ENCODE measurements around the gene TNFRSF8. TPM values are rescaled to one million over a fixed set of nuclear protein-coding genes. Genes with fewer than 3 reads are reported as not detected.

TNFRSF8 gene
- total RNA-seq, 5 donors from 2014 or later (not counting 1 experiment from before 2014, with no cell fraction given), result 0.20 to 0.53 (median 0.33) TPM; not detected in 1

DNA sequence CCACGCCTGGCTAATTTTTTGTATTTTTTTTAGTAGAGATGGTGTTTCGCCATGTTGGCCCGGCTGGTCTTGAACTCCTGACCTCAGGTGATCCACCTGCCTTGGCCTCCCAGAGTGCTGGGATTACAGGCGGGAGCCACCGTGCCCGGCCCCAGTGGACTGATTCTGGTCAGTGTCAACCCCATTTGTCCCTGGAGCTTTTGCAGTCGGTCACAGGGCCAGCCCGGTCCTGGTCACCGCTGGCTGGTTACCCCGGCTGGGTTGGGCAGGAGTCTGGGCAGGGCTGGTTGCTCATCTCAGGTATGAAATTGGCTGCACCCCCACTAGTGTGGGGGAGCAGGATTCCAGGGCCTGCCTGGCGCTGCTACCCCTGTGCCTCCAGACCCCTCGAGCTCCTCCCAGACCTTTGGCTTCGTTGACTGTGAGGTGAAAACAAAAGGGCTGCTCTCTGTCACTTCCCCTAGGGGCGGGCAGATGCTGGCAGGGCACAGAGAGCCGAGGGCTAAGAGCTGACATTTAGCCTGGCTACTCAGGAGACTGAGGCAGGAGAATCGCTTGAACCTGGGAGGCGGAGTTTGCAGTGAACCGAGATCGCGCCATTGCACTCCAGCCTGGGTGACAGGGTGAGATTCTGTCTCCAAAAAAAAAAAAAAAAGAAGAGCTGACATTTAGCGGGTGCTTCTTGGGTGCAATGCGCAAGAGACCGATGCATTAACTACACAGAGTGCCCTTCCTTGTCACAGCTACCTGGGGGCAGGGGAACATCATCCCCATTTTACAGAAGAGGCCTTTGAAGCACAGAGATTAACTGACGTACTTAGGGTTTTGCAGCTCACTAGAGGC is 114.3 kb downstream of the TNFRSF8 start:
- H3K4me3 Mint-ChIP-seq, result peak overlapping the region; percentile 76 to 92 (median 78)
- 43% methylated on average over 14 of the region's 24 CpGs for WGBS (ENCODE audit: insufficient coverage)
- H3K4me1 ChIP-seq (ENCODE audit: control insufficient read depth in 1 of 2, extremely low read depth in 1 of 2, insufficient read depth in 2 of 2, low read length in 2 of 2), result peaks cover 54 to 100% of the 10 kb centered on the region in 2 experiments
- DNase-seq (peak in 5 of 35 experiments; percentile 27 to 55 (median 35)), ATAC-seq (replicated peaks in 1 of 4) (no peak)
- H3K27me3 ChIP-seq (replicated peaks in 1 of 2; ENCODE audit: control insufficient read depth in 2 of 2, extremely low read depth in 1 of 2, insufficient read depth in 2 of 2, low read length in 1 of 2), result no peaks in the 10 kb centered on the region
- peak overlapping the region; percentile 95 for H3K27ac ChIP-seq (ENCODE audit: low read length)
- CTCF ChIA-PET, result interaction anchor here (0.7 to 3.2 kb wide), 8 partner anchors 9 to 53 kb away, joined by 3 to 37 read pairs (median 9); no protein-coding TSS in a partner anchor
- H3K36me3 Mint-ChIP-seq, result peaks cover 5% of the 10 kb centered on the region
- H3K9me3 ChIP-seq, result no peaks in the 10 kb centered on the region
- H3K27ac Mint-ChIP-seq, result peak overlapping the region; percentile 90 to 95
- peak overlapping the region; percentile 37 to 51 for H3K4me3 ChIP-seq (ENCODE audit: control insufficient read depth in 1 of 2, extremely low read depth in 1 of 2, low read length in 1 of 2)
- H3K27me3 Mint-ChIP-seq, result no peaks in the 10 kb centered on the region
- peaks cover 89 to 97% (median 96%) of the 10 kb centered on the region in 3 donors for H3K4me1 Mint-ChIP-seq
- POLR2A ChIA-PET, result interaction anchor here (0.6 to 1.8 kb wide), 17 partner anchors 8 to 893 kb away, joined by 3 to 10 read pairs (median 4); partner anchors contain the start of gene TNFRSF1B (in 1 of the 2)
- peaks cover 0 to 31% of the 10 kb centered on the region in 2 donors for H3K36me3 ChIP-seq (ENCODE audit: control insufficient read depth in 2 of 2, extremely low read depth in 1 of 2, insufficient read depth in 1 of 2, low read length in 1 of 2)
- H3K9me3 Mint-ChIP-seq, result no peaks in the 10 kb centered on the region

DNA sequence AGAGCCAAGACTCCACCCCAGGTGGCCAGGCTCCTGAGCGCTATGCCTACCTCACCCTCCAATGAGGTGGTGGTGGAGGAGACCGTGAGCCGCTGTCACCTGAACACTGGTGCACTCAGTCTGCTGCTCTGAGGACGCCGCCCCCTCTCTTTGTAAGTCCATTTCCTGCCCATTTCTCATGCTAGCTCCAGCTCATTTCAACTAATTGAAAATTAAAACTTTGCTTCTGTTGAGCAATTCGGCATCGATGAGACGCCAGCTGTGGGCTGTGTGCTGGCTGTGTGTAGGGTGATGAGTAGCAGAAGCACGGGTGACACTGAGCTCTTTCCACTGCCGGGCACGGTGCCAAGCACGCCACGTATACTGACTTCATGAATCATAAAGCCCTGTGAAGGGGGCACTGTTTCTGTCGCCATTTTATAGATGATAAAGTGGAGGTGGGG is 114.9 kb downstream of the TNFRSF8 start:
- H3K27ac ChIP-seq (ENCODE audit: low read length), result peak overlapping the region; percentile 95
- peak; percentile 68 to 78 (median 72) for ATAC-seq (replicated peaks in 1 of 4)
- Mint-ChIP-seq H3K9me3 (no peaks in the 10 kb centered on the region), H3K36me3 (peaks cover 9% of the 10 kb centered on the region), H3K4me3 (peak overlapping the region; percentile 76 to 92 (median 78)), H3K4me1 (peaks cover 89 to 97% (median 96%) of the 10 kb centered on the region in 3 donors), H3K27me3 (no peaks in the 10 kb centered on the region), H3K27ac (peak overlapping the region; percentile 90 to 95)
- H3K4me3 ChIP-seq (ENCODE audit: control insufficient read depth in 1 of 2, extremely low read depth in 1 of 2, low read length in 1 of 2), result peak overlapping the region; percentile 37 to 51
- no peaks in the 10 kb centered on the region for H3K27me3 ChIP-seq (replicated peaks in 1 of 2; ENCODE audit: control insufficient read depth in 2 of 2, extremely low read depth in 1 of 2, insufficient read depth in 2 of 2, low read length in 1 of 2)
- DNase-seq, result peak; percentile 77 to 97 (median 88)
- H3K9me3 ChIP-seq, result no peaks in the 10 kb centered on the region
- peaks cover 0 to 31% of the 10 kb centered on the region in 2 donors for H3K36me3 ChIP-seq (ENCODE audit: control insufficient read depth in 2 of 2, extremely low read depth in 1 of 2, insufficient read depth in 1 of 2, low read length in 1 of 2)
- ChIA-PET POLR2A (interaction anchor here (0.5 to 1.8 kb wide), 20 partner anchors 9 to 270 kb away, joined by 3 to 10 read pairs (median 3); partner anchors contain the start of gene TNFRSF1B (in 1 of the 2)), CTCF (interaction anchor here in 1 of 2 donors (1.1 to 3.2 kb wide), 8 partner anchors 9 to 53 kb away, joined by 5 to 37 read pairs (median 9); no protein-coding TSS in a partner anchor)
- WGBS (ENCODE audit: insufficient coverage), result 1% methylated on average over 9 of the region's 14 CpGs
- H3K4me1 ChIP-seq (ENCODE audit: control insufficient read depth in 1 of 2, extremely low read depth in 1 of 2, insufficient read depth in 2 of 2, low read length in 2 of 2), result peaks cover 48 to 100% of the 10 kb centered on the region in 2 experiments

DNA sequence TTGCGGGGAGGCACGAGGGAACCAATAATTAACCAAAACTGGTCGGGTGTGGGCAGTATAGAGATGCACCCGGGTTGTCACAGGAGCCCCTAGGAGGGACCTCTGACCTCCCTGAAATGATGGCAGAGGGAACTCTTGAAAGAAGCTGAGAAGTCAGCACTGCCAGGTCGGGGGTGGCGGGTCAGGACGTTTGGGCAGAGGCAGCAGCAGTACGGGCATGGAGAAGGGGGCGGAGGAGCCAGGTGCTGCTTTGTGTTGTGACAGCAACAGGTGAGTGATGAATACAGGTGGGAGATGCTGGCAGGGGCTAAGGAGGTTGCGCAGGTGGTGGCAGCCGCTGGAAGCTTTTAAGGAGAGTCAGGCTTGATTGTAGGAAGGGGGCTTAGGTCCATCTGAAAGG is 115.4 kb downstream of the TNFRSF8 start:
- H3K4me3 Mint-ChIP-seq, result peak overlapping the region; percentile 76 to 92 (median 78)
- ATAC-seq (replicated peaks in 1 of 4), result peak in 3 of 4 experiments; percentile 2 to 10 (median 5)
- Histone ChIP-seq H3K4me3 (ENCODE audit: control insufficient read depth in 1 of 2, extremely low read depth in 1 of 2, low read length in 1 of 2) (peak overlapping the region; percentile 37 to 48), H3K4me1 (ENCODE audit: control insufficient read depth in 1 of 2, extremely low read depth in 1 of 2, insufficient read depth in 2 of 2, low read length in 2 of 2) (peaks cover 44 to 97% of the 10 kb centered on the region in 2 experiments), H3K9me3 (no peaks in the 10 kb centered on the region), H3K36me3 (ENCODE audit: control insufficient read depth in 2 of 2, extremely low read depth in 1 of 2, insufficient read depth in 1 of 2, low read length in 1 of 2) (peaks cover 0 to 31% of the 10 kb centered on the region in 2 donors), H3K27ac (ENCODE audit: low read length) (peak overlapping the region; percentile 95), H3K27me3 (replicated peaks in 1 of 2; ENCODE audit: control insufficient read depth in 2 of 2, extremely low read depth in 1 of 2, insufficient read depth in 2 of 2, low read length in 1 of 2) (no peaks in the 10 kb centered on the region)
- H3K27ac Mint-ChIP-seq, result peak overlapping the region; percentile 90 to 95
- H3K4me1 Mint-ChIP-seq, result peaks cover 89 to 96% (median 96%) of the 10 kb centered on the region in 3 donors
- peaks cover 9% of the 10 kb centered on the region for H3K36me3 Mint-ChIP-seq
- H3K27me3 Mint-ChIP-seq, result no peaks in the 10 kb centered on the region
- CTCF ChIA-PET, result interaction anchor here (0.8 to 3.2 kb wide), 7 partner anchors 10 to 54 kb away, joined by 3 to 37 read pairs (median 6); no protein-coding TSS in a partner anchor
- DNase-seq, result peak in 1 of 35 experiments; percentile 38
- POLR2A ChIA-PET, result interaction anchor here (0.5 to 1.8 kb wide), 12 partner anchors 9 to 54 kb away, joined by 3 to 10 read pairs (median 3); no protein-coding TSS in a partner anchor
- H3K9me3 Mint-ChIP-seq, result no peaks in the 10 kb centered on the region
- 28% methylated on average over 11 of the region's 11 CpGs for WGBS (ENCODE audit: insufficient coverage)

DNA sequence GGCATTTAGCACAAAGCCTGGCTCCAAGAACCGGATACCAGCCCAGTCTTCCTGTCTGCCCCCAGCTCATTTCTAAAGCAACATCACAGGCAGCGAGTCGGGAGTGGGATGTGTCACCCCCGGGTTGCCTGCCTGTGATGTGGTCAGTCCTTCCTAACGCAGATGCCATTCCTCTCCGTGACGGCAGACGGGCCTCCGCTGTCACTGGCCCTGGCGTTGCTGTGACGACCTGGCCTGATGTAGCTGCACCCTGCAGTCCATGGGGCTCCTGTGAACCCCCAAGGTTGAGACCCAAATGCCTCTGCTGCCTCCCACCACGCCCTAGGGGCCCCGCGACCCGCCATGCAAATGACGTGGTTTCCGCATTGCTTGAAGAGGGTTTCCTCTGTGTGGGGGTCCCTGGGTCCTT is 116.0 kb downstream of the TNFRSF8 start:
- H3K4me3 ChIP-seq (ENCODE audit: control insufficient read depth in 1 of 2, extremely low read depth in 1 of 2, low read length in 1 of 2), result peak overlapping the region; percentile 37 to 48
- Mint-ChIP-seq H3K9me3 (no peaks in the 10 kb centered on the region), H3K27me3 (no peaks in the 10 kb centered on the region), H3K4me1 (peaks cover 89 to 96% (median 95%) of the 10 kb centered on the region in 3 donors), H3K4me3 (peak overlapping the region; percentile 76 to 92 (median 78)), H3K36me3 (peaks cover 9% of the 10 kb centered on the region), H3K27ac (peak overlapping the region; percentile 90 to 95)
- POLR2A ChIA-PET, result interaction anchor here (0.6 to 1.8 kb wide), 8 partner anchors 10 to 54 kb away, joined by 3 to 5 read pairs (median 3); no protein-coding TSS in a partner anchor
- CTCF ChIA-PET, result interaction anchor here (0.8 to 3.2 kb wide), 8 partner anchors 10 to 55 kb away, joined by 3 to 37 read pairs (median 6); no protein-coding TSS in a partner anchor
- no peaks in the 10 kb centered on the region for H3K9me3 ChIP-seq
- peaks cover 40 to 94% of the 10 kb centered on the region in 2 experiments for H3K4me1 ChIP-seq (ENCODE audit: control insufficient read depth in 1 of 2, extremely low read depth in 1 of 2, insufficient read depth in 2 of 2, low read length in 2 of 2)
- H3K27ac ChIP-seq (ENCODE audit: low read length), result peak overlapping the region; percentile 95
- H3K36me3 ChIP-seq (ENCODE audit: control insufficient read depth in 2 of 2, extremely low read depth in 1 of 2, insufficient read depth in 1 of 2, low read length in 1 of 2), result peaks cover 0 to 31% of the 10 kb centered on the region in 2 donors
- under 1% methylated on average over 11 of the region's 17 CpGs for WGBS (ENCODE audit: insufficient coverage)
- DNase-seq, result peak; percentile 35 to 90 (median 79)
- H3K27me3 ChIP-seq (replicated peaks in 1 of 2; ENCODE audit: control insufficient read depth in 2 of 2, extremely low read depth in 1 of 2, insufficient read depth in 2 of 2, low read length in 1 of 2), result no peaks in the 10 kb centered on the region
- peak; percentile 59 to 67 (median 62) for ATAC-seq (replicated peaks in 1 of 4)

DNA sequence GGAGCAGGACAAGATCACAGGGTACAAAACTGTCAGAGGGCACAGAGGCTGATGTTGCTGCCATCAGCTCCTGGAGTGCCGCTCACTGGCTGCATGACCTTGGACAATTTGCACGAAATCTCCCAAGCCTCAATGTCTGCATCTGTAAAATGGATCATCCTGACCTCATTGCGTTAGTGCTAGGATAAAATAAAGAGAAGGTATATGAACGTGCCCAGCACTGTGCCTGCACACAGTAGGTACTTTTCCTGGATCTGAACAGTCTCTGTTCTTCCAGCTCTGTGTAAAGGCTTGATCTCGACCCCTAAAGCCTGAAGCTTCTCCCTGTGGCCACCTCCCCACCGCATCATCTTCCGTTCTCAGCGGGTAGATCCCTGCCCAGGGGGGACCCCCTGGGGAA is 116.6 kb downstream of the TNFRSF8 start:
- Mint-ChIP-seq H3K4me1 (peaks cover 90 to 94% (median 93%) of the 10 kb centered on the region in 3 donors), H3K9me3 (no peaks in the 10 kb centered on the region), H3K4me3 (peak overlapping the region; percentile 9 to 92 (median 28)), H3K27me3 (no peaks in the 10 kb centered on the region), H3K27ac (peak overlapping the region; percentile 90 to 95), H3K36me3 (peaks cover 9% of the 10 kb centered on the region)
- peaks cover 0 to 31% of the 10 kb centered on the region in 2 donors for H3K36me3 ChIP-seq (ENCODE audit: control insufficient read depth in 2 of 2, extremely low read depth in 1 of 2, insufficient read depth in 1 of 2, low read length in 1 of 2)
- 94% methylated on average over 6 of the region's 8 CpGs for WGBS (ENCODE audit: insufficient coverage)
- no peak for ATAC-seq (replicated peaks in 1 of 4)
- no peaks in the 10 kb centered on the region for H3K27me3 ChIP-seq (replicated peaks in 1 of 2; ENCODE audit: control insufficient read depth in 2 of 2, extremely low read depth in 1 of 2, insufficient read depth in 2 of 2, low read length in 1 of 2)
- CTCF ChIA-PET, result interaction anchor here (0.8 to 3.2 kb wide), 4 partner anchors 18 to 55 kb away, joined by 3 to 37 read pairs (median 6); no protein-coding TSS in a partner anchor
- peak in 1 of 35 experiments; percentile 37 for DNase-seq
- POLR2A ChIA-PET, result interaction anchor here in 1 of 2 donors (0.9 kb wide), 1 partner anchor 29 kb away, joined by 3 read pairs; no protein-coding TSS in a partner anchor
- H3K9me3 ChIP-seq, result no peaks in the 10 kb centered on the region
- H3K27ac ChIP-seq (ENCODE audit: low read length), result peak overlapping the region; percentile 95
- no peak overlapping the region for H3K4me3 ChIP-seq (ENCODE audit: control insufficient read depth in 1 of 2, extremely low read depth in 1 of 2, low read length in 1 of 2)
- peaks cover 34 to 94% of the 10 kb centered on the region in 2 experiments for H3K4me1 ChIP-seq (ENCODE audit: control insufficient read depth in 1 of 2, extremely low read depth in 1 of 2, insufficient read depth in 2 of 2, low read length in 2 of 2)
